CD4-positive, alpha-beta T cell treated with Interleukin-17A for 1 hour (primary cell): Measurements from ENCODE around the gene CSNK1G3.
"Not testable (repeated sequence)": the region's sequence is repeated elsewhere in the genome, so short reads cannot be mapped to it uniquely, and the experiment has no call there.

ENCODE experiments used
- DNase-seq: peaks from one replicate; pipeline ENCODE4 v3.0.0-alpha.2; 2020

Gene CSNK1G3

DNA sequence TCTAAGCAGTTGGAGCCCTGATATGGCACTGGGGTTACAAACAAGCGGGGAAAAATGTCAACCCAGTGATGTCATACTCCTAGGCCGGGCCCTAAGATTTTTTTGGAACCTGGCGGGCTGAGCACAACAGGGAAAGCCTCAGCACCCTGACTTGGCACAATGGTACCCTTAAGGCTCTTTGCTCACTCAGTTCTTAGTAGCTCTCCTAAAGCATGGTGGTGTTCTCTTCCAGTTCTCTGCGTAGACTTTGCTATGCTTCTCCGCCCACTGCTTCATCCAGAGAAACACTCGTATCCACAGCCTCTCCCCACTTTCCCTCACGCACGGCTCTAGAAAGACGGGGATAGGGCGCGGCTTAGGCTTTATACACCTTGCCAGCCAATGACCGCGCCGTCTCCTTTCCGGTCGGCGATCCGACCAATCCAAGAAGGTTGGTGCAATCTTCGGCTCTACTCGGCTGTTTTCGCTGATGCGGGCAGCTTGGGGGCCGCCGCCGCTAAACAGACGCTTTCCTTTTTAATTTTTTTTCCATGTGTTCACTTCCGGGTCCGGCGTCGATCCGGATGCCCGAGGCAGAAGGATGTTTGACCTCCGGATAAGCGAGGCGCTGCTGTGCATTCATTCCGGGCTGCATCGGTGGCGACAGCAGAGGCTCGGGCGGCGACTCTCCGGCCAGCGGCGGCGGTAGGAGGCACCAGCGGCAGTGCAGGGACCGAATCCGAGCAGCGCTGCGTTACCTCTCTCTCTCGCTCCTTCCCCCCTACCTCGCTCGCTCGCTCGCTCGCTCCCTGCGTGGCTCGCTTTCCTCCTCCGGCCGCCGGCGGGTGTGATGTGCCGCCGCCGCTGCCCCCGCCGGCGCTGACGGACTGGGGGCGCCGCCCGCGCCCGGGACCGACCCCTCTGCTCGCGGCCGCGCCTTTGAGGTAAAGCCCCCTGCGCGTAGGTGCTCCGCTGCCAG is at the start of gene CSNK1G3:
TSS of gene CSNK1G3 (plus strand) at position 530 of the 958 bp plus-strand sequence. CDS start 33,487 bp downstream, outside the sequence.
- peak; percentile 96 for DNase-seq

DNA sequence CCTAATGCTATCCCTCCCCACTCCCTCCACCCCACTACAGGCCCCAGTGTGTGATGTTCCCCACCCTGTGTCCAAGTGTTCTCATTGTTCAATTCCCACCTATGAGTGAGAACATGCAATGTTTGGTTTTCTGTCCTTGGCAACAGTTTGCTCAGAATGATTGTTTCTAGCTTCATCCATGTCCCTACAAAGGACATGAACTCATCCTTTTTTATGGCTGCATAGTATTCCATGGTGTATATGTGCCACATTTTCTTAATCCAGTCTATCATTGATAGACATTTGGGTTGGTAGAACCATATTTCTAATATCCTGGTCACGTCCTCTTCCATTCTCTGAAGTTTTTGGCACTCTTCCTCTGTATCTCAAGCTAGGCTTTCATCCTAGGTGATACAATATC is 45.1 kb upstream of the CSNK1G3 start:
- DNase-seq: not testable (repeated sequence)

DNA sequence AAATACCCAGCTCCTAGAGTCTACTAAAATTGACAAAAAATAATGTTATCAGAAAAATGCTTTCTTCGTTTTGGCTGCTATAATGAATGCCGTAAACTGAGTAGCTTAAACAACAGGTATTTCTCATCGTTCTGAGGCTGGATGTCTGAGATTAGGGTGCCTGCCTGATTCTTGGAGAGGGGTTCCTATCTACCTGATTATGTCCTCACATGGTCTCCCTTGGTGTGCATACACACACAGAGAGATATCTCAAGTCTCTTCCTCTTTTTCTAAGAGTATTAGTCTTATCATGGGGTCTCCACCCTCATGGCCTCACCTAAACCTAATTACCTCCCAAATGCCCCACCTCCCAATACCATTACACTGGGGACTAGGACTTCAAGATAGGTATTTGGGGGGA is 40.6 kb upstream of the CSNK1G3 start:
- no peak for DNase-seq

DNA sequence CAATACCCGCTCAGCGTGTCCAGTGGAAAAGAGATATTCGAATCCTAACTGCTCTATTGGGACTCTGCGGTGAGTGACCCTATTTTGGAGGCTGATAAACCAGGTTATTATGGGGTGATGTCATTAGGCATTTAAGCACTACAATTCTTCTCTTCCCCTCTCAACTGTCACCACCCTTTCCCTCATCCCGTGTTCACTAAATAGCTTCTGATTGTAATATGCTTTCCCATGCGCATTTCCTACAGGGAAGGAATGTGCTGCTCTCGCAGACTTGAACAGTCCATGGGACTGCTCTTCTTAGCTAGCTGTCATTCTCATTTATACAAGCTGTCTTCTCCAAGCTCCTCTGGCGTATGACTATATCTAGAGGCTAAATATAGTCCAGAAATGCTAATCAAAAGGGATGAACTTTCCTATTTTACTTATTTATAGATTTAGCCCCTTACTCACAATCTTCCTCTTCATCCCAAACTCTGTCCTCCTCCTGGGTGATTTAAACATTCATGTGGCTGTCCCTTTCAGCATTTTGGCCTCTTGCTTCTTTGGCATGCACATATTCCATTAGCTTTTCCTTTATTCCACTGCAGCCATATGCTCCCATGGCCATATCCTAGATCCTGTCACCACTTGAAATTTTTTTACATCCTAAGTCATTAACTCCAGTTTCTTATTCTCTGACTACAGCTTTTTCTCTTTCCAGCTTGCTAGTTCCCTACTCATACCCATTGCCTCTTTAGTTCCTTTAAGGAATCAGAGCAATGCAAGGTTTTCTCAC is 39.6 kb upstream of the CSNK1G3 start:
- DNase-seq: no peak

DNA sequence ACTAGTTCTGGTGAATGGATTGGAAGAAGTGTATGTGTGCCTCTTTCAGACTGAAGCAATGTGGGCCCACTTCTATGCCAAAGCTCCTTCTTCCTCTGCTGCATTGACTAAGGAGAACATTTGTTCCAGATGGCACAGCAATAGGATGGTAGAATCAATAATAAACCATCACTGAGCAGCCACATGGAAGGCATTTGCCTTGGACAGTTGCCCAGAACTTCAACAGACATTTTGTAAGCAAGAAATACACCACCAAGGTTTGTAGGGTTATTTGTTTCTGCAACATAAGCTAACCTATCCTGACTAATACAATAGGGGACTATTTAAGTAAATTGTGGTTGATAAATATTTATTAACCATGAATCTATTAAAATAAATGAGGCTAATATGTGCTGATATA is 37.7 kb upstream of the CSNK1G3 start:
- no peak for DNase-seq

- no peak for DNase-seq
Measured at GRCh38 chr5:123476731-123477130, 35.2 kb upstream of the CSNK1G3 start.

GRCh38 chr5:123478546-123478945 is 33.4 kb upstream of the CSNK1G3 start:
- no peak for DNase-seq

DNA sequence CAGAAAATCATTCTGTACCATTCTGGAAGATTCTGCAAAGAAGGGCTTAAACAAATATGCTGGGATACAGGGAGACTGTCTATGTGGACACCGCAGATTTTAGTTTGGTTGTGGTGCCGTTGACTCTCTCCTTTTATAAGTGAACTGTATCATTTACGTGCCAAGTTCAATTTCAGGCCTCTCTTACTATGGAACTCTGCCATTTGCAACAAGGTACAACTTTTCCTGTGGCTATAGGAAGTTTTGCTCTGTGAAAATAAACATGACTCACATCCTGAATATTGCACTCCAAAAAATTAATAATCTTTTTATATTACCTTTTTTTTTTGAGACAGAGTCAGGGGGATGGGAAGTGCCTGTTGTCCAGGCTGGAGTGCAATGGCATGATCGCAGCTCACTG is 29.7 kb upstream of the CSNK1G3 start:
- no peak for DNase-seq

- no peak for DNase-seq
Measured at GRCh38 chr5:123483446-123484077, 28.4 kb upstream of the CSNK1G3 start.

DNA sequence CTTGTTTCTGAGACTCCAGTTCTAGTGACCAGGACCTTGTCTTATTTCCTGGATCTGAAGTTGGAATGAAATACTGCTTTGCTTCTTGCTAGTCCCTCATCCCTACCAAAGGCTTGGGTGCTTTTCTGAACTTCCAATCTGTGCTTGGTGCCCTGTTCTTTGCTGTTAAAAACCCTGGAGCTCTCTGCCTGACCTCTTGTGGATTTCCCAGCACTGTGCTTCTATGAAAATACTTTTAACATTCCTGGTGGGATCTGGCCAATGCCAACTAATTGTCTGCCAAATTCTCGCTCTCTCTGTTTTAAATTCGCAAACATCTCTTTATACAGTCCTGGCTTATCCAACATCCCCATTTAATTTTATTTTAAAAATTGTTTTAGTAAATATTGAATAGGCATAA is 26.7 kb upstream of the CSNK1G3 start:
- no peak for DNase-seq

DNA sequence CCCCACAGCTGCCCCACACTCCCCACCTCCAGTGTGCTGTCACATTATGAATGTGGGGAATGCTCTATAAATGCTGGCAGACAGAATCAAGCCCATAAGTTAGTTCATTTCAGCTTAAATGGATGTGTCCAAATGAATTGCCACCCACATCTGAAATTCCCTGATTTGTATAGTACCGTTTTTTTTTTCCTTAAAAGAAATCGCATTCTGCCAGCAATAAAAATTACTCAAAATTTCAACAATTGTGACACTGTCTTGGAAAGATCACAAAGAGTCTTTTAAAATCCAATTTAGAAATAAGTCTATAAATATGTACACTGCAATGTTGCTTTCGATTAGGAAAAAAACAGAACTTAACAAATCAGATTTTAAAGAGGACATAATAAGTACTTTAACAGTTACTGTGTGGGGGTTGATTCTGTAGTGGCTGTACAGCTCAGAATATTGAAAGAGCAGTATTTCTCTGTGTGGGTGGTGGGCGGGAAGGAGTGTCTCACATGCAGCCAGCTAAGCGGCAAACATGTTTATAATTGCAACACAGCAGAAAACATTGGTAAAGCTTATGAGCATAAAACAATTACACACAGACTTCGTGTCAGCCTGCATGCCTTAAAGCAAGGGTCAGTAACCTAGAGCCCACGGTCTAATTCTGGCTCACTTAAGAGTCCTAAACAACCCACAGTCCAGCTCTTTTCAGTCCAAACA is 24.9 kb upstream of the CSNK1G3 start:
- DNase-seq: no peak

DNA sequence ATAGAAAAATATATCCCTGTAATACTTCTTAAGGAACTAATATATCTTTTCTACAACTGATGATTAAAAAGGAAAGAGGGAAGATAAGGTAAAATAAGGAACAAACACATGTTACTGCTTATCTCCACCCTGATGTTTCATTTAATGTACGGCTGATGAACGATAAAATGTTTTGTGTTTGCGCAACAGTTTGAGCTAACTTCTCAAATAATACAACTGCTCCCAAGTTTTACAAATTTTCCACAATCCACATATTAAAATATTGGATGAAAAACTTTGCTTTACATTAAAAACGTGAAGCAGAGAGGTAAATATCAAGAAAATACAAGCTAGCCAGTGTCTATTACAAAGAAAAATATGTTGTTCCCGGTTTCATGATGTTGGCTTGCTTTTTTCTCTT is 21.0 kb upstream of the CSNK1G3 start:
- no peak for DNase-seq

DNA sequence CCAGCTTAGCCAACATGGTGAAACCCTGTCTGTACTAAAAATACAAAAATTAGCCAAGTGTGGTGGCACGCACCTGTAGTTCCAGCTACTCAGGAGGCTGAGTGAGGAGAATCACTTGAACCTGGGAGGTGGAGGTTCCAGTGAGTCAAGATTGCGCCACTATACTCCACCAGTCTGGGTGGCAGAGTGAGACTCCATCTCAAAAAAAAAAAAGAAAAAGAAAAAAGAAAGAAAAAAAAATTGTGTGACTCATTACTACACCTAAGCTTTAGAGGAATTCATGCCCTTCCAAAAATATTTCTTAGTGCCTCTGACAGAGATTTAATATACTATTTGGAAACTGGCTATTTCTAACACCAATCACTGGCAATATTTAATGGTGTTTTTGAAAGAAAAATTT is 16.8 kb upstream of the CSNK1G3 start:
- not testable (repeated sequence) for DNase-seq

GRCh38 chr5:123496892-123497291 is 15.1 kb upstream of the CSNK1G3 start:
- no peak for DNase-seq

DNA sequence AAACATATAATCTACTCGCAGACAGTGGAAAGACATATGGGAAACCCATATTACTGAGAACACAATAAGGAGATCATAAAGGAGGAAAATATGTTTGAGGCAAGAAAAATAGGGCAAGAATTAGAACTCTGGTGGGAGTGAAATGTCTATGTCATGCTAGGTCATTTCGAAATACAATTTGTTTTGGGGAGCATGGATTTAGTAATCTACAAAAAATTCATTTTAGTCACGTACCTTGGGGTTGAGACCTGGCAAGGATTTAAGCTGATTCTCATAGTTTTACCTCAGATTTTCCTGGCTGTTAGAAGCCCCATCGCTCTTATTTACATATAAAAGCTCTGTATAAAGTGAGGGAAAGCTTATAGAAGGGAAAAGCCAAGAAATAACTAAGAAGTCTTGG is 11.5 kb upstream of the CSNK1G3 start:
- no peak for DNase-seq

DNA sequence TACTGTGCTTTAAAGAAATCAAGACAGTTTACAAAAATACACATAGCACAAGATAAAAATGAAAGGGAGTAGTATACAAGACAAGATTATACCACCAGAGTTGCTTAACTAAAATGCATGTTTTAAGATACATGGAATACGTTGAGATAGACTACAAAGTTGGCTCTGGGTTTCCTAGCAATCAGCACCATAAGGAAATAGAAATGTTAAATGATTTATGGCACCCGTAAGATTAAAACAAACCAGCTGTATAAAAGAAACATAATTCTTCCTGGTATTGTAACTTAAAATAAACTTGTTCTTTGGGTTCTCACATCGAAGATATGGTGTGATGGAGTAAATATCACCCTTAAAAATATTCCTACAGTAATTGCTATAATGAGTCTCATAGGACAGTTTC is 9.9 kb upstream of the CSNK1G3 start:
- no peak for DNase-seq

DNA sequence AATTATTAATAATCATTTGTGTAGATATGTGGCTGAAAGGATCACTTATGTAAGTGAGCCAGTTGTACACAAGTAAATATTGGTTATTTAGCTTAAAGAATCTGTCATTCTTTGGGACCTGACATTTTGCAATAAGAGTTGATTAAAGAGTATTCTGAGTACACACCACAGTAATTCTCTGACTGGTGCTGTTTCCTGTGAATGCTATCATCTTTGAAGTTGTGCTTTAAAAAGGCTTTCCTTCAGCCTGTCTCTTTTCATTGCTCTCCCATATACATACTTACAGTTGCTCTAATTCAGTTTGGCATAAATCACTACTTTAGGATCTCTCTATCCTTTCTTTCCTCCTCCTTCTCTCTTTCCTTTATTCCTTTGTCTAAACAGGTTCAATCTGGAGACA is 8.7 kb upstream of the CSNK1G3 start:
- DNase-seq: no peak

GRCh38 chr5:123505633-123506032 is 6.3 kb upstream of the CSNK1G3 start:
- no peak for DNase-seq

GRCh38 chr5:123508441-123508840 is 3.5 kb upstream of the CSNK1G3 start:
- DNase-seq: no peak

DNA sequence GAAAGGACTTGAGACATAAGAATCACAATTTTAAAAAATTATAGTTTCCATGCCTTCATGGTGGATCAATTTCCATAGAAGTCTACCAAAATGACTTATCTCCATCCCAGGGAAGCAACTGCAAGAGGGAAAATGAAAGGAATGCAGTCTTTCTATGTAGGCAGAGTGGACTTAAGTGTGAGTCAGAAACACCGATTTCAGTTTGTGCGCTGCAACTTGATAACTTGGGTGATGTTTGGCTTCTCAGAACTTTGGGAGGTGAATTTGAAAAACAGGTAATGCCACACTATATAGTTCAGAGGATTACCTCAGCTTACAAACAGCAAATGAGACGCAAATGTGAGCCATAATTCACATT is 708 bp upstream of the CSNK1G3 start:
- DNase-seq: no peak

GRCh38 chr5:123512611-123513461 is 859 bp downstream of the CSNK1G3 start:
- DNase-seq: peak; percentile 43
